Endothelial cell of umbilical vein (primary cell): ENCODE data around the gene RABGAP1. TPM values are rescaled to one million over a fixed set of nuclear protein-coding genes. Genes with fewer than 3 reads are reported as not detected.

Experiments
- BruUV-seq: library from RNA; stranded (reverse); fragments of 400-500 nt; replicated peaks from 2 replicates; lab custom pipeline; 2021; lab: Mats Ljungman, UMichigan
- CTCF ChIA-PET: fragments of 300-600, 350-600 bp; sonication (Branson Sonifier 250); formaldehyde crosslinking; loops from one replicate; lab custom pipeline; 2021; ENCODE audit warnings: antibody characterized with exemption, inconsistent platforms; lab: Charles Lee
- POLR2A ChIA-PET: fragments of 300-600, 350-600 bp; sonication (Branson Sonifier 250); formaldehyde crosslinking; loops from one replicate; lab custom pipeline; 2021; ENCODE audit warnings: antibody characterized with exemption, inconsistent platforms; lab: Charles Lee
- DNase-seq: peaks from one replicate; pipeline ENCODE4 v3.0.0-alpha.2; 2011; ENCODE audit warnings: low read depth, low spot score
- FAIRE-seq: peaks from 2 replicates; lab custom pipeline; 2011; peaks lifted over from hg19 to GRCh38; lab: Jason Lieb, UNC
- H2AFZ ChIP-seq: 2 replicates; pipeline ENCODE4 v1.6.0; 2012; ENCODE audit warnings: low read depth, low read length, control low read depth, inconsistent platforms
- H3K27ac ChIP-seq: 2 replicates; pipeline ENCODE4 v1.5.1; 2011; ENCODE audit warnings: low read depth, mild to moderate bottlenecking, control low read depth, low read length, moderate library complexity; ENCODE audit not compliant: insufficient read depth
- H3K27me3 ChIP-seq, 2 experiments: 2 replicates each; pipeline versions ENCODE4 v1.6.0 to v1.6.1; 2011; ENCODE audit warnings: low read length in 2 of 2, mixed read lengths in 1 of 2; ENCODE audit not compliant: control insufficient read depth in 2 of 2, insufficient read depth in 2 of 2
- H3K36me3 ChIP-seq, 2 experiments: 2 replicates in 1 of 2; 3 replicates in 1 of 2; pipeline ENCODE4 v1.5.1; 2011; ENCODE audit warnings: low read length in 2 of 2, mild to moderate bottlenecking in 1 of 2, moderate library complexity in 1 of 2; ENCODE audit not compliant: control insufficient read depth in 2 of 2, insufficient read depth in 2 of 2; ENCODE audit errors: extremely low read depth in 1 of 2
- H3K4me1 ChIP-seq: 3 replicates; pipeline ENCODE4 v1.5.1; 2011; ENCODE audit warnings: mild to moderate bottlenecking, low read length; ENCODE audit not compliant: control insufficient read depth, insufficient read depth; ENCODE audit errors: extremely low read depth
- H3K4me2 ChIP-seq: 2 replicates; pipeline ENCODE4 v1.6.1; 2011; ENCODE audit warnings: low read length, control low read depth, mixed read lengths; ENCODE audit not compliant: insufficient read depth
- H3K4me3 ChIP-seq, 3 experiments: fragments of 200-600 bp in 1 of 3; sonication (generic), shearing (Covaris generic) in 1 of 3; replicated peaks in 1 of 3; 2 replicates each; pipeline ENCODE4 v1.5.1; 2011 to 2016; ENCODE audit warnings: control low read depth in 3 of 3, low read length in 3 of 3, mild to moderate bottlenecking in 2 of 3, inconsistent platforms in 1 of 3, low read depth in 1 of 3, moderate library complexity in 1 of 3; ENCODE audit not compliant: insufficient read depth in 1 of 3
- H3K79me2 ChIP-seq: 2 replicates; pipeline ENCODE4 v1.6.0; 2012; ENCODE audit warnings: low read length, inconsistent platforms; ENCODE audit not compliant: control insufficient read depth, insufficient read depth
- H3K9ac ChIP-seq: replicated peaks from 2 replicates; pipeline ENCODE3; 2011; ENCODE audit warnings: low read length, control low read depth; ENCODE audit not compliant: insufficient read depth; ENCODE audit errors: extremely low read depth
- H3K9me1 ChIP-seq: replicated peaks from 3 replicates; pipeline ENCODE4 v1.6.0; 2011; ENCODE audit warnings: mild to moderate bottlenecking, low read length; ENCODE audit not compliant: control insufficient read depth, insufficient read depth; ENCODE audit errors: extremely low read depth
- H3K9me3 ChIP-seq: replicated peaks from 2 replicates; pipeline ENCODE4 v1.5.1; 2012; ENCODE audit warnings: low read length, inconsistent platforms; ENCODE audit not compliant: control insufficient read depth, insufficient read depth
- H4K20me1 ChIP-seq: replicated peaks from 2 replicates; pipeline ENCODE3; 2011; ENCODE audit warnings: mild to moderate bottlenecking, low read length; ENCODE audit not compliant: control insufficient read depth, insufficient read depth; ENCODE audit errors: extremely low read depth
- FOS ChIP-seq: IDR thresholded peaks from 2 replicates; pipeline ENCODE4 v1.6.1; 2011; ENCODE audit warnings: mild to moderate bottlenecking, low read length, moderate library complexity, borderline replicate concordance; ENCODE audit not compliant: insufficient read depth
- GATA2 ChIP-seq: IDR thresholded peaks from 2 replicates; pipeline ENCODE4 v1.7.0; 2011; ENCODE audit warnings: low read depth, mild to moderate bottlenecking, moderate library complexity, mixed read lengths, low read length; ENCODE audit not compliant: insufficient read length, insufficient read depth
- JUN ChIP-seq: IDR thresholded peaks from 2 replicates; pipeline ENCODE4 v1.6.1; 2011; ENCODE audit warnings: borderline replicate concordance, low read depth; ENCODE audit not compliant: insufficient read length, insufficient read depth
- MYC ChIP-seq: IDR thresholded peaks from one replicate; pipeline ENCODE4 v1.6.1; 2011; ENCODE audit warnings: mild to moderate bottlenecking, low read depth, low read length
- POLR2A ChIP-seq: IDR thresholded peaks from 2 replicates; pipeline ENCODE4 v1.6.1; 2012; ENCODE audit warnings: low read depth, mild to moderate bottlenecking, control low read depth, low read length
- POLR2AphosphoS5 ChIP-seq: IDR thresholded peaks from 2 replicates; pipeline ENCODE4 v1.6.1; 2012; ENCODE audit warnings: low read depth, mild to moderate bottlenecking, control low read depth, low read length, moderate library complexity; ENCODE audit not compliant: insufficient read depth
- dilution Hi-C: fragments of 300-500 bp; cut with MboI; formaldehyde crosslinking; loops from one replicate; pipeline ENCODE4 v1.15.0; 2019; ENCODE audit warnings: low sequenced_read_pairs; ENCODE audit not compliant: extremely low pct_ligation_motif_present
- intact Hi-C: fragments of 100-400 bp; cut with micrococcal nuclease; formaldehyde crosslinking; loops from one replicate; pipeline ENCODE4 v1.10.0; 2022
- polyA plus RNA-seq, 4 experiments: library from polyadenylated mRNA; depleted of rRNA in 3 of 4; stranded (reverse) in 3 of 4; unstranded in 1 of 4; fragments of >200 nt; gene quantifications; 2 replicates each; pipeline versions ENCODE4 v1.2.1 to v1.2.3, GENCODE V29; 2011 to 2012; ENCODE audit warnings: missing spikeins in 1 of 4
- total RNA-seq: library from RNA; stranded (reverse); gene quantifications from 2 replicates; pipeline ENCODE4 v1.2.3, GENCODE V29; 2021
- TF ChIP-seq, protein P1 (sequence below): IDR thresholded peaks from 2 replicates; pipeline ENCODE4 v1.6.1; 2011; ENCODE audit not compliant: insufficient read depth, insufficient read length
- TF ChIP-seq, protein P2 (sequence below), 2 donors: IDR thresholded peaks; 1 replicate in 1 of 2; 2 replicates in 1 of 2; pipeline ENCODE4 v1.5.1; 2011; ENCODE audit warnings: low read length in 2 of 2, mild to moderate bottlenecking in 2 of 2, moderate library complexity in 2 of 2, control low read depth in 1 of 2, inconsistent platforms in 1 of 2, low read depth in 1 of 2; ENCODE audit not compliant: insufficient read depth in 1 of 2; ENCODE audit errors: extremely low read depth in 1 of 2

RABGAP1 gene
- total and polyA plus RNA-seq, 2 donors (not counting 3 experiments of a cell fraction or from before 2014, with no cell fraction given), result 19.0 to 53.6 TPM

DNA sequence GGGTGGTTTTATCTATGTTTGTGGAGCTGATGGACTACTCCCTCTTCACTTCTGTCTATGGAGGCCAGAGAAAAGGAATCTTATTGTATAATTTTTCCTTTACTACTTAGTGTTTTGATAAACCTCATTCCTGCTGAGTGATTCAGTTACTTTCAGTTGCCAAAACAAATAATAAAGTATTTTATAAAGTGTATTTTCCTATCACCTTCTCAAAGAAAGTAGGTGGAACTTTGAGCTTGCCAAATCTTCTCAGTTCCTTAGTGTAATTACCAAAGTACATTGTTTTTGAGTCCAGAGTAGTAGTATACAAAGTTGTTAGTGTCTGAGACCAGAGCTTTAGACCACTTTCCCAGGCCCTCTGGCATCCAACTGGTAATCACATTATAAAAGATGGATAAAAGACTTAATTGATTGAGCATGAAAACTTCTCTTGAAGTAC, 13.5 kb downstream of the RABGAP1 start:
- CTCF ChIA-PET, result interaction anchor here (0.6 to 1.6 kb wide), 7 partner anchors 9 to 42 kb away, joined by 3 to 9 read pairs (median 4); partner anchors contain the start of genes RABGAP1 and ZBTB6
- POLR2A ChIA-PET, result interaction anchor here (1.0 kb wide), 1 partner anchor 13 kb away, joined by 10 read pairs; the partner anchor contains the start of gene RABGAP1
- Histone ChIP-seq H3K9ac (peak overlapping the region; percentile 5), H2AFZ (no peak overlapping the region), H3K4me2 (peak overlapping the region; percentile 86), H3K4me3 (no peak overlapping the region), H3K9me3 (no peaks in the 10 kb centered on the region), H4K20me1 (no peaks in the 10 kb centered on the region), H3K9me1 (no peaks in the 10 kb centered on the region), H3K27me3 (no peaks in the 10 kb centered on the region), H3K79me2 (peaks cover 35% of the 10 kb centered on the region), H3K27ac (peak overlapping the region; percentile 74), H3K4me1 (peaks cover 24% of the 10 kb centered on the region), H3K36me3 (peaks cover 0 to 2% of the 10 kb centered on the region in 2 experiments)
- intact Hi-C loops (no loop called here), dilution Hi-C loops (no loop called here)
- BruUV-seq, result no TSS peak
- peak; percentile 59 for TF ChIP-seq JUN
- no peak for TF ChIP-seq POLR2A
- TF ChIP-seq, protein P1, sequence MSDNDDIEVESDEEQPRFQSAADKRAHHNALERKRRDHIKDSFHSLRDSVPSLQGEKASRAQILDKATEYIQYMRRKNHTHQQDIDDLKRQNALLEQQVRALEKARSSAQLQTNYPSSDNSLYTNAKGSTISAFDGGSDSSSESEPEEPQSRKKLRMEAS, result no peak
- TF ChIP-seq FOS, result peak; percentile 54
- TF ChIP-seq GATA2, result no peak
- TF ChIP-seq MYC, result no peak
- TF ChIP-seq POLR2AphosphoS5, result no peak
- peak; percentile 68 for FAIRE-seq
- peak; percentile 88 for DNase-seq

DNA sequence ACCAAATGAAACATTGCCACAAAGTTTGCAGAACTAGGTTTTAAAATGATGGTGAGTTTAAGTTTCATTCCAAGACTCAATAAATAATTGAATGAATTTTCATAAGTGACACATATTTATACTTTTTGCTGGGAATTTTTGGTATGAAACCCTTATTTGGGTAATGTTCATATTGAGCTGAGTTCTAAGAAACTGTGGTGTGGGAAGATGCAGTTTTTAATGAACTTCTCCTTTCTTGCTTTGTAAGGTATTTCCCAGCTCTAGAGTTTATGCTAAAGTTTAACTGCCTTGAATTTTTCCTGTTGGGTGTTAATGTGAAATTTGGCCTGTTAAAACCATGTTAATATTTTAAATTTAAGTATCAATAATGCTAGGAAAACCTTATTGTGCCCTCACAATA, 15.1 kb downstream of the RABGAP1 start:
- Histone ChIP-seq H3K79me2 (peaks cover 27% of the 10 kb centered on the region), H3K4me1 (peaks cover 24% of the 10 kb centered on the region), H3K27me3 (no peaks in the 10 kb centered on the region), H3K36me3 (peaks cover 2 to 5% of the 10 kb centered on the region in 2 experiments), H3K4me2 (no peak overlapping the region), H2AFZ (no peak overlapping the region), H3K27ac (no peak overlapping the region), H3K4me3 (no peak overlapping the region), H4K20me1 (no peaks in the 10 kb centered on the region), H3K9me1 (no peaks in the 10 kb centered on the region), H3K9ac (no peak overlapping the region), H3K9me3 (no peaks in the 10 kb centered on the region)
- TF ChIP-seq POLR2A, result no peak
- TF ChIP-seq, protein P2, sequence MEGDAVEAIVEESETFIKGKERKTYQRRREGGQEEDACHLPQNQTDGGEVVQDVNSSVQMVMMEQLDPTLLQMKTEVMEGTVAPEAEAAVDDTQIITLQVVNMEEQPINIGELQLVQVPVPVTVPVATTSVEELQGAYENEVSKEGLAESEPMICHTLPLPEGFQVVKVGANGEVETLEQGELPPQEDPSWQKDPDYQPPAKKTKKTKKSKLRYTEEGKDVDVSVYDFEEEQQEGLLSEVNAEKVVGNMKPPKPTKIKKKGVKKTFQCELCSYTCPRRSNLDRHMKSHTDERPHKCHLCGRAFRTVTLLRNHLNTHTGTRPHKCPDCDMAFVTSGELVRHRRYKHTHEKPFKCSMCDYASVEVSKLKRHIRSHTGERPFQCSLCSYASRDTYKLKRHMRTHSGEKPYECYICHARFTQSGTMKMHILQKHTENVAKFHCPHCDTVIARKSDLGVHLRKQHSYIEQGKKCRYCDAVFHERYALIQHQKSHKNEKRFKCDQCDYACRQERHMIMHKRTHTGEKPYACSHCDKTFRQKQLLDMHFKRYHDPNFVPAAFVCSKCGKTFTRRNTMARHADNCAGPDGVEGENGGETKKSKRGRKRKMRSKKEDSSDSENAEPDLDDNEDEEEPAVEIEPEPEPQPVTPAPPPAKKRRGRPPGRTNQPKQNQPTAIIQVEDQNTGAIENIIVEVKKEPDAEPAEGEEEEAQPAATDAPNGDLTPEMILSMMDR (IDR thresholded peaks at IDR 0.05; ENCODE audit: extremely low read depth in 1 of 2, insufficient read depth in 1 of 2, low read depth in 1 of 2, low read length in 2 of 2), result no peak
- TF ChIP-seq FOS, result no peak
- no peak for TF ChIP-seq POLR2AphosphoS5
- TF ChIP-seq MYC, result no peak
- BruUV-seq, result no TSS peak
- intact Hi-C loops (no loop called here), dilution Hi-C loops (no loop called here)
- FAIRE-seq (no peak), DNase-seq (no peak)
- ChIA-PET CTCF (no interaction called here), POLR2A (no interaction called here)
